OCI-LY7 (cell line): Measurements from ENCODE around the gene SYT15. TPM values are rescaled to one million over a fixed set of nuclear protein-coding genes. Genes with fewer than 3 reads are reported as not detected.

Experiments
- BruUV-seq: library from RNA; stranded (reverse); fragments of 400-500 nt; replicated peaks from 2 replicates; lab custom pipeline; 2021; lab: Mats Ljungman, UMichigan
- CTCF ChIA-PET: fragments of 300-600 bp; sonication (Branson Sonifier 250); formaldehyde crosslinking; loops from one replicate; lab custom pipeline; 2022; ENCODE audit warnings: antibody characterized with exemption; ENCODE audit not compliant: unreplicated experiment; lab: Charles Lee
- POLR2A ChIA-PET: fragments of 300-600 bp; sonication (Branson Sonifier 250); formaldehyde crosslinking; loops from one replicate; lab custom pipeline; 2022; ENCODE audit warnings: antibody characterized with exemption; lab: Charles Lee
- DNase-seq: peaks from one replicate; pipeline ENCODE4 v3.0.0-alpha.2; 2015; ENCODE audit warnings: low spot score
- H2AFZ ChIP-seq: fragments of 200-600 bp; sonication (generic), shearing (Covaris generic); 2 replicates; pipeline ENCODE4 v1.6.1; 2014; ENCODE audit warnings: mild to moderate bottlenecking, antibody characterized with exemption, low read length, moderate library complexity
- H3K27ac ChIP-seq: fragments of 200-600 bp; sonication (generic); 2 replicates; pipeline ENCODE4 v1.5.1; 2014; ENCODE audit warnings: mixed run types, low read depth, mild to moderate bottlenecking, moderate library complexity, low read length, inconsistent platforms; ENCODE audit not compliant: poor library complexity, severe bottlenecking
- H3K36me3 ChIP-seq: fragments of 200-600 bp; sonication (generic); 2 replicates; pipeline ENCODE4 v1.6.1; 2014; ENCODE audit warnings: mild to moderate bottlenecking, antibody characterized with exemption, low read length, moderate library complexity, mixed read lengths; ENCODE audit not compliant: insufficient read depth
- H3K4me1 ChIP-seq: fragments of 200-600 bp; sonication (generic); 2 replicates; pipeline ENCODE4 v1.5.1; 2014; ENCODE audit warnings: mild to moderate bottlenecking, low read length; ENCODE audit not compliant: insufficient read depth, poor library complexity, severe bottlenecking
- H3K4me2 ChIP-seq: fragments of 200-600 bp; sonication (generic); 2 replicates; pipeline ENCODE4 v1.6.1; 2014; ENCODE audit warnings: mild to moderate bottlenecking, low read length
- H3K4me3 ChIP-seq: fragments of 200-600 bp; sonication (generic); 2 replicates; pipeline ENCODE4 v1.5.1; 2014; ENCODE audit warnings: mild to moderate bottlenecking, low read depth, low read length; ENCODE audit not compliant: poor library complexity, severe bottlenecking
- H3K79me2 ChIP-seq: fragments of 200-600 bp; sonication (generic); 2 replicates; pipeline ENCODE4 v1.6.1; 2016; ENCODE audit warnings: low read depth, mild to moderate bottlenecking, low read length, moderate library complexity, mixed read lengths; ENCODE audit not compliant: insufficient read depth
- H3K9me2 ChIP-seq: fragments of 200-600 bp; sonication (generic); 2 replicates; pipeline ENCODE4 v1.6.1; 2016; ENCODE audit warnings: mild to moderate bottlenecking, low read length, mixed read lengths; ENCODE audit not compliant: insufficient read depth
- H3K9me3 ChIP-seq: fragments of 200-600 bp; sonication (generic); 2 replicates; pipeline ENCODE4 v1.6.1; 2014; ENCODE audit warnings: mild to moderate bottlenecking, mixed run types, low read length, mixed read lengths
- H4K20me1 ChIP-seq: fragments of 200-600 bp; sonication (generic); 2 replicates; pipeline ENCODE4 v1.6.1; 2014; ENCODE audit warnings: mild to moderate bottlenecking, antibody characterized with exemption, low read length, moderate library complexity, mixed read lengths; ENCODE audit not compliant: insufficient read depth
- CTCF ChIP-seq: fragments of 200-600 bp; sonication (generic); conservative IDR thresholded peaks from 2 replicates; pipeline ENCODE4 v1.5.1; 2014; ENCODE audit warnings: mild to moderate bottlenecking, antibody characterized with exemption, low read length, moderate library complexity, mixed read lengths
- EZH2phosphoT487 ChIP-seq: fragments of 200-600 bp; sonication (generic); IDR thresholded peaks from 2 replicates; pipeline ENCODE4 v1.6.1; 2018; ENCODE audit warnings: low read depth, borderline replicate concordance, mild to moderate bottlenecking, mixed run types, antibody characterized with exemption, low read length, moderate library complexity, mixed read lengths
- intact Hi-C: fragments of 100-400 bp; cut with micrococcal nuclease; formaldehyde crosslinking; loops from one replicate; pipeline ENCODE4 v1.10.0; 2022; ENCODE audit not compliant: unreplicated experiment
- total RNA-seq, 2 experiments: library from RNA; depleted of rRNA in 1 of 2; stranded (reverse); fragments of >200 nt in 1 of 2; shearing (Covaris generic) in 1 of 2; gene quantifications; 2 replicates each; pipeline ENCODE4 v1.2.3, GENCODE V29; 2014 to 2022

SYT15 gene
- total RNA-seq, 2 experiments from 2014 or later: 0.25 to 2.1 TPM

GRCh38 chr10:46547541-46548497 is 31.1 kb upstream of the SYT15 start:
- no peak for DNase-seq

GRCh38 chr10:46548498-46549090 is 30.3 kb upstream of the SYT15 start:
- Histone ChIP-seq H3K79me2 (no peaks in the 10 kb centered on the region), H2AFZ (no peak overlapping the region), H3K4me1 (no peaks in the 10 kb centered on the region), H4K20me1 (no peaks in the 10 kb centered on the region), H3K9me3 (no peaks in the 10 kb centered on the region), H3K4me3 (no peak overlapping the region), H3K27ac (no peak overlapping the region), H3K4me2 (no peak overlapping the region), H3K9me2 (no peaks in the 10 kb centered on the region), H3K36me3 (no peaks in the 10 kb centered on the region)
- no TSS peak for BruUV-seq
- intact Hi-C loops: no loop called here
- POLR2A ChIA-PET: no interaction called here
- TF ChIP-seq CTCF (no peak), EZH2phosphoT487 (no peak)
- DNase-seq: no peak
- CTCF ChIA-PET: no interaction called here

More at GRCh38 chr10:46547541-46548497, 31.1 kb upstream of the SYT15 start:
- no peaks in the 10 kb centered on the region for H3K36me3 ChIP-seq
- no peak overlapping the region for H2AFZ ChIP-seq
- BruUV-seq: no TSS peak
- no peaks in the 10 kb centered on the region for H3K4me1 ChIP-seq
- TF ChIP-seq CTCF (no peak), EZH2phosphoT487 (no peak)
- H4K20me1 ChIP-seq: no peaks in the 10 kb centered on the region
- no peak overlapping the region for H3K4me3 ChIP-seq
- no peak overlapping the region for H3K27ac ChIP-seq
- H3K9me2 ChIP-seq: no peaks in the 10 kb centered on the region
- H3K9me3 ChIP-seq: no peaks in the 10 kb centered on the region
- CTCF ChIA-PET: no interaction called here
- no peak overlapping the region for H3K4me2 ChIP-seq
- H3K79me2 ChIP-seq: no peaks in the 10 kb centered on the region
- intact Hi-C loops: no loop called here
- POLR2A ChIA-PET: no interaction called here
